GM12873 (cell line): Measurements from ENCODE around the gene CPNE9.

ENCODE experiments used
- CTCF ChIP-seq: IDR thresholded peaks from 2 replicates; pipeline ENCODE4 v1.5.1; 2012; ENCODE audit warnings: low read depth, mild to moderate bottlenecking, moderate library complexity, low read length, control low read depth; ENCODE audit not compliant: insufficient read depth; ENCODE audit errors: missing control alignments

Gene CPNE9

DNA sequence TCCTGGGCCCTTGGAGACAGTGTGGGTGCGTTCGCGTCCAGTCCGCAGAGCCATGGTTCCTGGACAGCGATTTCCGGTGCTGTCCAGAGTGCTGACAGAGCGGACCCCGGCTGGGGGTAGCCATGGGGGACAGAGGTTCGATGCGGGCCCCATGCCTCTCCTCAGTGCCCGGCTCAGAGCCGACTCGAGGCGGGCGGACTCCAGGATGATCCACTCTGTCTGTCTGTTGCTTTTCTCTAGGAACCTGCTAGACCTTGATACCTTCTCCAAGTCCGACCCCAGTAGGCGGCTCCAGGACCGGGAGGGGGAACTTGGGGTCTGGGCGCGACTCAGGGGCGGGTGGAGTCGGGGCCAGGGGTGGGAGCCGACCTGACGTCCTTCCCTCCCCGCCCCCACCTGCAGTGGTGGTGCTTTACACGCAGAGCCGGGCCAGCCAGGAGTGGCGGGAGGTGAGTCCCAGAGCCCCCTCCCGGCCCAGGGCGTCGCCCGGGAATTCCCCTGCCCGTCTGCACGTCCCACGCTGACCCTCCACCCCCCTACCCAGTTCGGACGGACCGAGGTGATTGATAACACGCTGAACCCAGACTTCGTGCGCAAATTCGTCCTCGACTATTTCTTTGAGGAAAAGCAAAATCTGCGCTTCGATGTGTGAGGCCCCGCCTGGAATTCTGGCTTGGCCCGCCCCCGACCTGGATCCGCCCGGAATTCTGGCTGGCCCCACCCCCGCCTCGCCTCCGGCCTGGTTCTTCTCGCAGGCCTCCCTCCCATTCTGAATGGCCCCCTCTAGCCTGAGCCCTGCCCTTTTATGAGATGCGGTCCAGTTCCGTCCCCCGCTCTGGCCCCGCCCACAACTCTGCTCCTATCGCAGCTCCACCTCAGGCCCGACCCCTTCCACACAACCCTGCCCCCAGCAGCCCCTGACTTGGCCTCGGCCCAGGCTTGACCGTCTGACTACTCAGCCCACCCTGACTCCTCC lies 1.0 kb downstream of the CPNE9 start:
- no peak for TF ChIP-seq CTCF

DNA sequence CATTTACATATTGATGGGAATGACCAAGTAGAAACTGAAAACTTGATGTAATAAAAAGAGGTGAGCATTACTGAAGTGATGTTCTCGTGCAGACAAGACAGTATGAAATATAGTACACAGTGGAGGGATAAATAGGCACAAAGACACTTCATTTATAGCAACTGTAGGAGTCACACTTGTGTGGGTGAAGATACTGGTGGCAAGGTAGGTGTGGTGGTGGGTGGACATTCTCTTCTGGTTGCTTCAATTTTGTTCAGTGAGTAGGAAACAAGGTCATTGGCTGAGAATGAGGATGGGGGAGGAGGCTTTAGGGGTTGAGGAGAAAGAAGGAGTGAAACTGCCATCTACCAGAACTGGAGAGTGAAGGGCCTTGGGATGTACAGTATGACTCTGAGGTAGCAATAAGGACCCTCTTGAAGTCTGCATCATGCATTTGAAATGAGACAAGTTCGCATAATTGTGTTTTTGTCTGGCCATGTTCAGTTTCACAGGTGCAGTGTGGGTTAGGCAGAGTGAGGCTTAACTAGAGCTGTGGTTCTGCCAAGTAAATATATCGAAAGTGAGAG lies 6.6 kb downstream of the CPNE9 start:
- TF ChIP-seq CTCF, result no peak

- no peak for TF ChIP-seq CTCF
Observed at GRCh38 chr3:9712415-9712814, 8.8 kb downstream of the CPNE9 start.

- no peak for TF ChIP-seq CTCF
Observed at GRCh38 chr3:9713142-9713541, 9.5 kb downstream of the CPNE9 start.

GRCh38 chr3:9715136-9715535 lies 11.5 kb downstream of the CPNE9 start:
- TF ChIP-seq CTCF, result no peak

- TF ChIP-seq CTCF, result peak; percentile 48
Observed at GRCh38 chr3:9715764-9716437, 12.3 kb downstream of the CPNE9 start.
